HCT116 (cell line): Measurements from ENCODE around the gene TENM4. TPM values are rescaled to one million over a fixed set of nuclear protein-coding genes. Genes with fewer than 3 reads are reported as not detected.

Experiments used
- ATAC-seq: fragments of 200-7000 bp; cut with Tn5 transposase; 2 replicates; pipeline ENCODE4 v1.9.1; 2020; ENCODE audit warnings: mild to moderate bottlenecking, moderate library complexity
- BruUV-seq: library from RNA; stranded (reverse); fragments of 400-500 nt; replicated peaks from 2 replicates; lab custom pipeline; 2021; lab: Mats Ljungman, UMichigan
- CTCF ChIA-PET: fragments of 300-600 bp; sonication (Branson Sonifier 250); formaldehyde crosslinking; loops from one replicate; lab custom pipeline; 2021; ENCODE audit warnings: antibody characterized with exemption; lab: Charles Lee
- POLR2A ChIA-PET: fragments of 300-600, 350-600 bp; sonication (Branson Sonifier 250); formaldehyde crosslinking; loops from one replicate; lab custom pipeline; 2021; ENCODE audit warnings: antibody characterized with exemption; lab: Charles Lee
- RAD21 ChIA-PET, 2 experiments: fragments of 300-600 bp; sonication (Branson Sonifier 250); formaldehyde crosslinking; loops; one replicate each; lab custom pipeline; 2023; ENCODE audit warnings: low total read pairs in 2 of 2; ENCODE audit not compliant: uncharacterized antibody in 2 of 2, unreplicated experiment in 2 of 2, low non-redundant PET in 1 of 2; lab: Charles Lee
- DNase-seq: peaks from one replicate; pipeline ENCODE4 v3.0.0-alpha.2; 2010; ENCODE audit warnings: low read depth, low spot score
- H2AFZ ChIP-seq: fragments of 200-600 bp; shearing (Covaris generic), sonication (generic); 2 replicates; pipeline ENCODE4 v1.6.1; 2017; ENCODE audit warnings: low read depth, mixed run types, mixed read lengths, antibody characterized with exemption, low read length; ENCODE audit not compliant: poor library complexity, severe bottlenecking
- H3K27ac ChIP-seq: 2 replicates; pipeline ENCODE4 v1.5.1; 2012; ENCODE audit warnings: low read depth, low read length
- H3K27me3 ChIP-seq: fragments of 200-600 bp; sonication (generic); 2 replicates; pipeline ENCODE4 v1.6.1; 2016; ENCODE audit warnings: mixed run types, low read length, mixed read lengths; ENCODE audit not compliant: insufficient read depth
- H3K36me3 ChIP-seq, 2 experiments: fragments of 200-500 bp in 1 of 2; fragments of 200-600 bp in 1 of 2; sonication (Bioruptor generic) in 1 of 2; sonication (generic) in 1 of 2; 2 replicates each; pipeline versions ENCODE4 v1.5.1 to v1.6.1; 2014 to 2016; ENCODE audit warnings: low read length in 2 of 2, inconsistent platforms in 1 of 2, mixed read lengths in 1 of 2, mixed run types in 1 of 2; ENCODE audit not compliant: insufficient read depth in 2 of 2, control insufficient read depth in 1 of 2
- H3K4me1 ChIP-seq, 2 experiments: fragments of 200-600 bp in 1 of 2; sonication (generic) in 1 of 2; 2 replicates each; pipeline versions ENCODE4 v1.5.1 to v1.6.1; 2012 to 2017; ENCODE audit warnings: low read length in 2 of 2, inconsistent platforms in 1 of 2, mild to moderate bottlenecking in 1 of 2, mixed read lengths in 1 of 2, mixed run types in 1 of 2, moderate library complexity in 1 of 2; ENCODE audit not compliant: insufficient read depth in 2 of 2, control insufficient read depth in 1 of 2
- H3K4me2 ChIP-seq: fragments of 200-600 bp; sonication (generic); 2 replicates; pipeline ENCODE4 v1.6.1; 2017; ENCODE audit warnings: mixed run types, low read length, mixed read lengths
- H3K4me3 ChIP-seq, 2 experiments: fragments of 200-600 bp in 1 of 2; sonication (generic) in 1 of 2; replicated peaks in 1 of 2; 2 replicates each; pipeline ENCODE4 v1.5.1; 2011 to 2016; ENCODE audit warnings: low read length in 2 of 2, control low read depth in 1 of 2, low read depth in 1 of 2, mild to moderate bottlenecking in 1 of 2, mixed read lengths in 1 of 2, mixed run types in 1 of 2
- H3K79me2 ChIP-seq: fragments of 200-600 bp; sonication (generic); 2 replicates; pipeline ENCODE4 v1.6.1; 2017; ENCODE audit warnings: mild to moderate bottlenecking, mixed run types, low read length, moderate library complexity, mixed read lengths; ENCODE audit not compliant: insufficient read depth
- H3K9ac ChIP-seq: fragments of 200-600 bp; sonication (generic); 2 replicates; pipeline ENCODE4 v1.6.1; 2016; ENCODE audit warnings: low read length, mixed read lengths
- H3K9me2 ChIP-seq: fragments of 200-600 bp; sonication (generic), shearing (Covaris generic); 2 replicates; pipeline ENCODE4 v1.6.1; 2017; ENCODE audit warnings: mixed run types, mild to moderate bottlenecking, moderate library complexity; ENCODE audit not compliant: insufficient read depth
- H3K9me3 ChIP-seq, 2 experiments: fragments of 200-500 bp in 1 of 2; fragments of 200-600 bp in 1 of 2; sonication (Bioruptor generic) in 1 of 2; sonication (generic) in 1 of 2; 2 replicates each; pipeline ENCODE4 v1.6.1; 2014 to 2017; ENCODE audit warnings: low read length in 2 of 2, mixed read lengths in 2 of 2, inconsistent platforms in 1 of 2, low read depth in 1 of 2, mild to moderate bottlenecking in 1 of 2, mixed run types in 1 of 2, moderate library complexity in 1 of 2; ENCODE audit not compliant: control insufficient read depth in 1 of 2, insufficient read depth in 1 of 2
- H4K20me1 ChIP-seq: fragments of 200-600 bp; sonication (generic), shearing (Covaris generic); 2 replicates; pipeline ENCODE4 v1.6.1; 2017; ENCODE audit warnings: mixed run types, mild to moderate bottlenecking, moderate library complexity; ENCODE audit not compliant: insufficient read depth
- EGR1 ChIP-seq: IDR thresholded peaks from 2 replicates; pipeline ENCODE4 v1.6.1; 2012; ENCODE audit warnings: low read depth
- FOSL1 ChIP-seq: IDR thresholded peaks from 2 replicates; pipeline ENCODE4 v1.6.1; 2012; ENCODE audit warnings: low read depth
- JUND ChIP-seq: IDR thresholded peaks from 2 replicates; pipeline ENCODE4 v1.6.1; 2012
- POLR2A ChIP-seq: IDR thresholded peaks from 2 replicates; pipeline ENCODE4 v1.7.0; 2011; ENCODE audit warnings: borderline replicate concordance; ENCODE audit not compliant: insufficient read depth, insufficient read length; ENCODE audit errors: extremely low read depth
- POLR2AphosphoS5 ChIP-seq: IDR thresholded peaks from 2 replicates; pipeline ENCODE4 v1.6.1; 2011; ENCODE audit warnings: mild to moderate bottlenecking, low read depth, low read length, moderate library complexity
- SP1 ChIP-seq: IDR thresholded peaks from 2 replicates; pipeline ENCODE4 v1.6.1; 2012; ENCODE audit warnings: low read depth
- YY1 ChIP-seq: IDR thresholded peaks from 2 replicates; pipeline ENCODE4 v1.6.1; 2011; ENCODE audit warnings: low read length, low read depth, moderate library complexity, mild to moderate bottlenecking; ENCODE audit not compliant: insufficient replicate concordance; ENCODE audit errors: extremely low read depth
- intact Hi-C: fragments of 100-400 bp; cut with micrococcal nuclease; formaldehyde crosslinking; loops from 2 replicates; pipeline ENCODE4 v1.10.0; 2022
- total RNA-seq: library from RNA; stranded (reverse); gene quantifications from one replicate; pipeline ENCODE4 v1.2.1, GENCODE V29; 2021; ENCODE audit not compliant: unreplicated experiment
- TF ChIP-seq, protein P1 (sequence below): IDR thresholded peaks from 2 replicates; pipeline ENCODE4 v1.6.1; 2012; ENCODE audit warnings: low read depth

TENM4 gene
- total RNA-seq, 1 experiment from 2014 or later, result 0.05 TPM

GRCh38 chr11:79128291-79128690, 312.5 kb downstream of the TENM4 start:
- no peak overlapping the region for H2AFZ ChIP-seq
- TF ChIP-seq FOSL1 (no peak), JUND (no peak)
- TF ChIP-seq, all 23 proteins: peak for 0
- ChIA-PET RAD21 (no interaction called here), CTCF (no interaction called here), POLR2A (no interaction called here)
- intact Hi-C loops, result no loop called here
- Histone ChIP-seq H3K4me1 (no peaks in the 10 kb centered on the region), H3K4me2 (no peak overlapping the region), H3K27ac (no peak overlapping the region), H3K9ac (no peak overlapping the region), H4K20me1 (no peaks in the 10 kb centered on the region), H3K79me2 (no peaks in the 10 kb centered on the region), H3K36me3 (no peaks in the 10 kb centered on the region), H3K9me3 (no peaks in the 10 kb centered on the region), H3K9me2 (no peaks in the 10 kb centered on the region), H3K27me3 (no peaks in the 10 kb centered on the region), H3K4me3 (no peak overlapping the region)
- no TSS peak for BruUV-seq
- ATAC-seq (no peak), DNase-seq (no peak)

DNA sequence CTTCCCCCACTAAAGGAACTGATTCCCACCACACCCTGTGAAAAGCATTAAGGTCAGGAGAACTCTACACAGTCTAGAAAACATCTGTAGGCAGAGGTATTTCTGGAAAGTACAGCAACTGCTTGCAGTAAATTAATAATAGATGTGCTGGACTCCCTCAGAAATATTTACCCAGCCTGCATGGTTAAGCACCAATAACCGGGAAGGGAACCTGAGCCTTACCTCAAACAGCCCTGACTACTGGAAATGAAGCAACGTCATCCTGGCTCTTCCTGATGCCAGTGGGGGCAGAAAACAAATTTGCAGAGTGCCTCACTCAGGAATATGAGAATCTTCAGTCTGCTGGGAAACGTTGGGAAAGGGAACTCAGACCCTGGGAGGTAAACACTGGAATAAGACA, 318.1 kb downstream of the TENM4 start:
- H4K20me1 ChIP-seq, result no peaks in the 10 kb centered on the region
- TF ChIP-seq POLR2AphosphoS5, result no peak
- TF ChIP-seq, all 23 proteins: peak for 0
- Histone ChIP-seq H3K9me2 (no peaks in the 10 kb centered on the region), H3K4me2 (no peak overlapping the region), H3K36me3 (no peaks in the 10 kb centered on the region), H3K27me3 (0 out of 2 replicates have a peak, but pooled peaks cover 3% of the 10 kb centered on the region), H3K9me3 (no peaks in the 10 kb centered on the region), H3K4me3 (no peak overlapping the region), H3K27ac (no peak overlapping the region), H3K9ac (no peak overlapping the region), H3K79me2 (no peaks in the 10 kb centered on the region), H3K4me1 (no peaks in the 10 kb centered on the region), H2AFZ (no peak overlapping the region)
- ChIA-PET RAD21 (no interaction called here), POLR2A (no interaction called here), CTCF (interaction anchor here (1.1 kb wide), 1 partner anchor 23 kb away, joined by 3 read pairs; no protein-coding TSS in a partner anchor)
- intact Hi-C loops, result no loop called here
- BruUV-seq, result no TSS peak
- no peak for ATAC-seq
- no peak for DNase-seq

DNA sequence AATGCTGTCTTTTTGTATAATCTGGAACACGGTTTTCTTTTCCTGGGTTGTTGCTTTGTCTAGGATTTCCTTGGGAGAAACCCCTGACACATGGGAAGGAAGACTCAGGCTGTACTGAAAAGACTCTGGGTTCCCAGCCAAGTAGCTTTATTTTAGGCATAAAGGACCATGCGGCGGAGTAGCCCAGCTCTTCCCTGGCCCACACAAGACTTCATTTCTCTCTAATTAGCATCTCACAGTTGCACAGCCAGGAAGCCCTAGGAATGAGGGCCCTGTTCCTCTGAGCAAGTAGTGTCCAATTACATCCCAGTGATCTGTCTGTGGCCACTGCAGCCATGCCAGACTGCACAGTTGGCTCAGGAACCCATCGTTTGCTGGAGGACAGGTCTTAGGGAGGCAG, 319.5 kb downstream of the TENM4 start:
- no TSS peak for BruUV-seq

More for the DNA sequence above, 319.5 kb downstream of the TENM4 start:
- POLR2A ChIA-PET, result no interaction called here
- Histone ChIP-seq H3K27me3 (0 out of 2 replicates have a peak, but pooled peaks cover 4% of the 10 kb centered on the region), H3K9me2 (no peaks in the 10 kb centered on the region), H4K20me1 (no peaks in the 10 kb centered on the region), H3K4me1 (no peaks in the 10 kb centered on the region), H3K9ac (no peak overlapping the region), H2AFZ (no peak overlapping the region), H3K9me3 (no peaks in the 10 kb centered on the region), H3K27ac (no peak overlapping the region), H3K79me2 (no peaks in the 10 kb centered on the region), H3K4me2 (no peak overlapping the region), H3K36me3 (no peaks in the 10 kb centered on the region), H3K4me3 (no peak overlapping the region)
- CTCF ChIA-PET, result no interaction called here
- DNase-seq (no peak), ATAC-seq (no peak)
- TF ChIP-seq EGR1 (no peak), YY1 (no peak), POLR2A (no peak), SP1 (no peak), FOSL1 (no peak)
- TF ChIP-seq, protein P1, sequence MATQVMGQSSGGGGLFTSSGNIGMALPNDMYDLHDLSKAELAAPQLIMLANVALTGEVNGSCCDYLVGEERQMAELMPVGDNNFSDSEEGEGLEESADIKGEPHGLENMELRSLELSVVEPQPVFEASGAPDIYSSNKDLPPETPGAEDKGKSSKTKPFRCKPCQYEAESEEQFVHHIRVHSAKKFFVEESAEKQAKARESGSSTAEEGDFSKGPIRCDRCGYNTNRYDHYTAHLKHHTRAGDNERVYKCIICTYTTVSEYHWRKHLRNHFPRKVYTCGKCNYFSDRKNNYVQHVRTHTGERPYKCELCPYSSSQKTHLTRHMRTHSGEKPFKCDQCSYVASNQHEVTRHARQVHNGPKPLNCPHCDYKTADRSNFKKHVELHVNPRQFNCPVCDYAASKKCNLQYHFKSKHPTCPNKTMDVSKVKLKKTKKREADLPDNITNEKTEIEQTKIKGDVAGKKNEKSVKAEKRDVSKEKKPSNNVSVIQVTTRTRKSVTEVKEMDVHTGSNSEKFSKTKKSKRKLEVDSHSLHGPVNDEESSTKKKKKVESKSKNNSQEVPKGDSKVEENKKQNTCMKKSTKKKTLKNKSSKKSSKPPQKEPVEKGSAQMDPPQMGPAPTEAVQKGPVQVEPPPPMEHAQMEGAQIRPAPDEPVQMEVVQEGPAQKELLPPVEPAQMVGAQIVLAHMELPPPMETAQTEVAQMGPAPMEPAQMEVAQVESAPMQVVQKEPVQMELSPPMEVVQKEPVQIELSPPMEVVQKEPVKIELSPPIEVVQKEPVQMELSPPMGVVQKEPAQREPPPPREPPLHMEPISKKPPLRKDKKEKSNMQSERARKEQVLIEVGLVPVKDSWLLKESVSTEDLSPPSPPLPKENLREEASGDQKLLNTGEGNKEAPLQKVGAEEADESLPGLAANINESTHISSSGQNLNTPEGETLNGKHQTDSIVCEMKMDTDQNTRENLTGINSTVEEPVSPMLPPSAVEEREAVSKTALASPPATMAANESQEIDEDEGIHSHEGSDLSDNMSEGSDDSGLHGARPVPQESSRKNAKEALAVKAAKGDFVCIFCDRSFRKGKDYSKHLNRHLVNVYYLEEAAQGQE, result no peak
- RAD21 ChIA-PET, result no interaction called here
- intact Hi-C loops, result no loop called here
